GM18870 (cell line): ENCODE measurements around the gene KPNA5.

ENCODE experiments used
- ATAC-seq: cut with Tn5 transposase; IDR thresholded peaks from one replicate; pipeline ENCODE4 v1.9.1; 2021; ENCODE audit warnings: moderate library complexity; ENCODE audit not compliant: unreplicated experiment

The KPNA5 gene

GRCh38 chr6:116779573-116780164, 98.7 kb downstream of the KPNA5 start:
- no peak for ATAC-seq

DNA sequence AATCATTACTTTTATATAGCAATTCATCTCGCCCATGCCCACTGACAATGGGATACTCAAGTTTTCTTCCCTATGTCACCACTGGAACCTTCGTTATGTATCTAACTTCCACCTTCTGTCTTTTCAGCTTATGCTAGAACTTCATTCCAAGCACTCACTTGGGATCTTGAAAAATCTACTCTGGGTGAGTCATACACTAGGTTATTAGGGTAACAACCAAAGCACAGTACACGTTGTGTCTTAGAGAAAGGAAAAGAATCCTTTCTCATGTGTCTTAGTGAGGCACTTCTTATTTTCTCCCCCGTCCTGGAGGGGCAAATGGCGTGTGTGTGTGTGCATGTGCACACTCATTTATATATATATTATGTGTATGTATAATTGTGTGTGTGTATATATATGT, 102.8 kb downstream of the KPNA5 start:
- no peak for ATAC-seq
